HepG2 (cell line): ENCODE measurements around the gene NME2. TPM values are rescaled to one million over a fixed set of nuclear protein-coding genes. Genes with fewer than 3 reads are reported as not detected.

Experiments used
- FOXM1 ChIP-seq: sonication (generic); formaldehyde crosslinking; IDR thresholded peaks from 2 replicates; pipeline ENCODE4 v1.5.0; 2020; ENCODE audit warnings: missing genetic modification reagents
- IKZF4 ChIP-seq: sonication (generic); formaldehyde crosslinking; IDR thresholded peaks from 2 replicates; pipeline ENCODE4 v1.5.1; 2020; ENCODE audit warnings: borderline replicate concordance, mild to moderate bottlenecking, low read depth, missing genetic modification reagents; ENCODE audit errors: not compliant biosample characterization
- LRRFIP1 ChIP-seq: sonication (generic); formaldehyde crosslinking; conservative IDR thresholded peaks from 2 replicates; pipeline ENCODE4 v1.4.0; 2020; ENCODE audit warnings: missing genetic modification reagents
- MAFG ChIP-seq: sonication (generic); formaldehyde crosslinking; IDR thresholded peaks from 2 replicates; pipeline ENCODE4 v1.5.1; 2020; ENCODE audit warnings: mild to moderate bottlenecking, missing genetic modification reagents
- NFRKB ChIP-seq: fragments of 450-650 bp; IDR thresholded peaks from 2 replicates; pipeline ENCODE4 v1.6.1; 2017
- POLR2G ChIP-seq: fragments of 200-400 bp; formaldehyde crosslinking; IDR thresholded peaks from 2 replicates; pipeline ENCODE4 v1.6.1; 2018; ENCODE audit warnings: mild to moderate bottlenecking, low read depth, low read length, moderate library complexity
- SMAD3 ChIP-seq: sonication (generic); formaldehyde crosslinking; IDR thresholded peaks from 2 replicates; pipeline ENCODE4 v1.4.0; 2020; ENCODE audit warnings: missing genetic modification reagents
- TAF1 ChIP-seq: sonication (generic); formaldehyde crosslinking; IDR thresholded peaks from 2 replicates; pipeline ENCODE4 v1.4.0; 2020; ENCODE audit warnings: missing genetic modification reagents
- TCF7 ChIP-seq: sonication (generic); IDR thresholded peaks from 2 replicates; pipeline ENCODE4 v1.6.1; 2016; ENCODE audit warnings: antibody characterized with exemption, low read depth
- TOPORS ChIP-seq: sonication (generic); formaldehyde crosslinking; IDR thresholded peaks from 2 replicates; pipeline ENCODE4 v1.8.0; 2023; ENCODE audit warnings: mild to moderate bottlenecking, missing genetic modification reagents
- ZBTB26 ChIP-seq: IDR thresholded peaks from 2 replicates; pipeline ENCODE4 v1.6.1; 2016; ENCODE audit warnings: missing compliant biosample characterization, missing genetic modification reagents, borderline replicate concordance
- ZNF30 ChIP-seq: sonication (generic); formaldehyde crosslinking; IDR thresholded peaks from 2 replicates; pipeline ENCODE4 v1.5.0; 2020; ENCODE audit warnings: mild to moderate bottlenecking, missing genetic modification reagents
- ZNF569 ChIP-seq: sonication (generic); formaldehyde crosslinking; IDR thresholded peaks from 2 replicates; pipeline ENCODE4 v1.5.0; 2020; ENCODE audit warnings: mild to moderate bottlenecking, missing genetic modification reagents, moderate library complexity, borderline replicate concordance
- ZNF639 ChIP-seq: conservative IDR thresholded peaks from 2 replicates; pipeline ENCODE4 v1.6.1; 2018; ENCODE audit warnings: missing genetic modification reagents
- ZSCAN29 ChIP-seq: sonication (generic); formaldehyde crosslinking; conservative IDR thresholded peaks from 2 replicates; pipeline ENCODE4 v1.4.0; 2020; ENCODE audit warnings: mild to moderate bottlenecking, missing genetic modification reagents
- polyA plus RNA-seq, 8 experiments: library from polyadenylated mRNA; depleted of rRNA in 3 of 8; stranded (reverse) in 7 of 8; unstranded in 1 of 8; fragments of >200 nt; fragmentation: Illumina TruSeq in 4 of 8; extraction: Trizol in 4 of 8; gene quantifications; 2 replicates each; pipeline versions ENCODE4 v1.2.1 to v1.2.3, GENCODE V29; 2011 to 2016; ENCODE audit warnings: low read depth in 4 of 8, missing spikeins in 1 of 8, mixed read lengths in 1 of 8; ENCODE audit not compliant: insufficient read depth in 1 of 8
- total RNA-seq, 5 experiments: library from RNA; depleted of rRNA; stranded (reverse); fragments of >200 nt; fragmentation: Illumina TruSeq; extraction: Trizol; gene quantifications; 2 replicates each; pipeline ENCODE4 v1.2.3, GENCODE V29; 2016; ENCODE audit warnings: low read depth in 1 of 5
- TF ChIP-seq, protein P1 (sequence below): IDR thresholded peaks from 2 replicates; pipeline ENCODE4 v1.6.1; 2012; ENCODE audit warnings: inconsistent platforms
- TF ChIP-seq, protein P2 (sequence below): sonication (generic); formaldehyde crosslinking; IDR thresholded peaks from 2 replicates; pipeline ENCODE4 v1.5.0; 2020; ENCODE audit warnings: mild to moderate bottlenecking, missing genetic modification reagents
- TF ChIP-seq, protein P3 (sequence below): sonication (generic); formaldehyde crosslinking; IDR thresholded peaks from 2 replicates; pipeline ENCODE4 v1.4.0; 2020; ENCODE audit warnings: missing genetic modification reagents

The NME2 gene
- total and polyA plus RNA-seq, 2 of the 13 experiments (the other 11 are each of a cell fraction or from before 2014, with no cell fraction given): 790 to 1,213 TPM

DNA sequence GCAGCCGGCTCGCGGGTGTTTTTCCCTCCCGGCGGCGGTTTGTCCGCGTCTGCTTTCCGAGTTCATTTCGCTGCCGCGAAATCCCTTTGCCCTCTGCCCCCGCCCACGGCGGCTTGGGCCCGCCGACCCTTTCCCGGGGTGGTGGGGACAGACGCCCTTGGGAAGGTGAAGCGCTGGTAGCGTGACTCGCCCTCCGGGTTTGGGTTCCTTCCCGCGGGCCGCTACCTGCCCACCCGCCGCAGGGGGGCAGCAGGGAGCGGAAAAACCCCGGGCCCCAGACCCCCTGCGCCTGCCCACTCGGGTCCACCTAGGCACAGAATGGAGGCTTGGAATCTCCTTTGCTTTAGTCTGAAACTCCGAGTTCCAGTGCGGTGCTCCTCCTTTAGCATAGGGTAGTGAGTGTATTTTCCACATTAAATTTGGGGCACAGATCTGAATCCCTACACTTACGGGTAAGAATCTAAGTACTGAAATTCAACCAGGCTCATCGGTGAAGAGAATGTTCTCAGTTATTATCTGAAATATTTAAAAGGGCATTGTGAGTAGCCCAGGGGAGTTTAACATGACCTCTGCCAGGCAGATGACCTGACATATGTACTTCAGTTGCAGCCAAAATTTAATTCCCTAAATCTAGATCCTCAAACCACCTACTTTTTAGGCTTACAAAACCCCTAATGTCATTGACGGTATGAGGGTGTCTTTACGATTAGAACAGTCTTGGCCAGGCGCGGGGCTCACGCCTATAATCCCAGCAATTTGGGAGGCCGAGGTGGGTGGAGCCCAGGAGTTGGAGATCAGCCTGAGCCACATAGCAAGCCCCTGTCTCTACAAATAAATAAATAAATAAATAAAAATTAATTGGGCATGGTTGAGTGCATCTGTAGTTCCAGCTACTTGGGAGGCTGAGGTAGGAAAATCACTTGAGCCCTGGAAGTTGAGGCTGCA, 1.0 kb downstream of the NME2 start (continued):
- TF ChIP-seq TCF7: no peak
- no peak for TF ChIP-seq ZNF639 (CRISPR knock-in tag)
- no peak for TF ChIP-seq MAFG (CRISPR knock-in tag)
- TF ChIP-seq TOPORS (CRISPR knock-in tag): peak; percentile 79
- no peak for TF ChIP-seq ZNF569 (CRISPR knock-in tag)
- no peak for TF ChIP-seq IKZF4 (CRISPR knock-in tag)
- no peak for TF ChIP-seq SMAD3 (CRISPR knock-in tag)
- no peak for TF ChIP-seq NFRKB
- TF ChIP-seq, protein P1, sequence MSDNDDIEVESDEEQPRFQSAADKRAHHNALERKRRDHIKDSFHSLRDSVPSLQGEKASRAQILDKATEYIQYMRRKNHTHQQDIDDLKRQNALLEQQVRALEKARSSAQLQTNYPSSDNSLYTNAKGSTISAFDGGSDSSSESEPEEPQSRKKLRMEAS: no peak
- TF ChIP-seq TAF1 (CRISPR knock-in tag): no peak
- TF ChIP-seq, protein P2, sequence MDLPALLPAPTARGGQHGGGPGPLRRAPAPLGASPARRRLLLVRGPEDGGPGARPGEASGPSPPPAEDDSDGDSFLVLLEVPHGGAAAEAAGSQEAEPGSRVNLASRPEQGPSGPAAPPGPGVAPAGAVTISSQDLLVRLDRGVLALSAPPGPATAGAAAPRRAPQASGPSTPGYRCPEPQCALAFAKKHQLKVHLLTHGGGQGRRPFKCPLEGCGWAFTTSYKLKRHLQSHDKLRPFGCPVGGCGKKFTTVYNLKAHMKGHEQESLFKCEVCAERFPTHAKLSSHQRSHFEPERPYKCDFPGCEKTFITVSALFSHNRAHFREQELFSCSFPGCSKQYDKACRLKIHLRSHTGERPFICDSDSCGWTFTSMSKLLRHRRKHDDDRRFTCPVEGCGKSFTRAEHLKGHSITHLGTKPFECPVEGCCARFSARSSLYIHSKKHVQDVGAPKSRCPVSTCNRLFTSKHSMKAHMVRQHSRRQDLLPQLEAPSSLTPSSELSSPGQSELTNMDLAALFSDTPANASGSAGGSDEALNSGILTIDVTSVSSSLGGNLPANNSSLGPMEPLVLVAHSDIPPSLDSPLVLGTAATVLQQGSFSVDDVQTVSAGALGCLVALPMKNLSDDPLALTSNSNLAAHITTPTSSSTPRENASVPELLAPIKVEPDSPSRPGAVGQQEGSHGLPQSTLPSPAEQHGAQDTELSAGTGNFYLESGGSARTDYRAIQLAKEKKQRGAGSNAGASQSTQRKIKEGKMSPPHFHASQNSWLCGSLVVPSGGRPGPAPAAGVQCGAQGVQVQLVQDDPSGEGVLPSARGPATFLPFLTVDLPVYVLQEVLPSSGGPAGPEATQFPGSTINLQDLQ (CRISPR knock-in tag): no peak
- no peak for TF ChIP-seq POLR2G
- TF ChIP-seq ZBTB26: no peak; the same call in 1 of the 2 replicates
- TF ChIP-seq ZNF30: no peak
- TF ChIP-seq, protein P3, sequence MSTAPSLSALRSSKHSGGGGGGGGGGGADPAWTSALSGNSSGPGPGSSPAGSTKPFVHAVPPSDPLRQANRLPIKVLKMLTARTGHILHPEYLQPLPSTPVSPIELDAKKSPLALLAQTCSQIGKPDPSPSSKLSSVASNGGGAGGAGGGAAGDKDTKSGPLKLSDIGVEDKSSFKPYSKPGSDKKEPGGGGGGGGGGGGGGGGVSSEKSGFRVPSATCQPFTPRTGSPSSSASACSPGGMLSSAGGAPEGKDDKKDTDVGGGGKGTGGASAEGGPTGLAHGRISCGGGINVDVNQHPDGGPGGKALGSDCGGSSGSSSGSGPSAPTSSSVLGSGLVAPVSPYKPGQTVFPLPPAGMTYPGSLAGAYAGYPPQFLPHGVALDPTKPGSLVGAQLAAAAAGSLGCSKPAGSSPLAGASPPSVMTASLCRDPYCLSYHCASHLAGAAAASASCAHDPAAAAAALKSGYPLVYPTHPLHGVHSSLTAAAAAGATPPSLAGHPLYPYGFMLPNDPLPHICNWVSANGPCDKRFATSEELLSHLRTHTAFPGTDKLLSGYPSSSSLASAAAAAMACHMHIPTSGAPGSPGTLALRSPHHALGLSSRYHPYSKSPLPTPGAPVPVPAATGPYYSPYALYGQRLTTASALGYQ: peak; percentile 61; the same call in 1 of the 2 replicates
- TF ChIP-seq LRRFIP1: 0 out of 2 replicates have a peak, but pooled peaks have one; percentile 10
- TF ChIP-seq FOXM1 (CRISPR knock-in tag): no peak
- peak; percentile 75; the same call in 1 of the 2 replicates for TF ChIP-seq ZSCAN29 (CRISPR knock-in tag)
